ENCODE results near the gene MYO3B.
"Not testable (repeated sequence)": the region's sequence is repeated elsewhere in the genome, so short reads cannot be mapped to it uniquely, and the experiment has no call there.

Gene MYO3B

GRCh38 chr2:170420961-170421687 is 243.2 kb downstream of the MYO3B start:
- Mint-ChIP-seq H3K27me3 (peaks cover 3% of the 10 kb centered on the region), H3K36me3 (no peaks in the 10 kb centered on the region), H3K4me3 (no peak overlapping the region), H3K4me1 (no peaks in the 10 kb centered on the region), H3K9me3 (no peaks in the 10 kb centered on the region), H3K27ac (no peak overlapping the region)
- DNase-seq (ENCODE audit: low spot score in 2 of 2): no peak
- no peak for ATAC-seq (ENCODE audit: low read depth)

- H3K36me3 Mint-ChIP-seq: no peaks in the 10 kb centered on the region
- no peak overlapping the region for H3K27ac Mint-ChIP-seq
- H3K27me3 Mint-ChIP-seq: peaks cover 3% of the 10 kb centered on the region
- no peaks in the 10 kb centered on the region for H3K9me3 Mint-ChIP-seq
- no peak overlapping the region for H3K4me3 Mint-ChIP-seq
- DNase-seq (ENCODE audit: low spot score in 2 of 2): no peak
- no peaks in the 10 kb centered on the region for H3K4me1 Mint-ChIP-seq
- ATAC-seq (ENCODE audit: low read depth): no peak
Observed at GRCh38 chr2:170423919-170424318, 246.0 kb downstream of the MYO3B start.

GRCh38 chr2:170425281-170425751 is 247.4 kb downstream of the MYO3B start:
- no peaks in the 10 kb centered on the region for H3K36me3 Mint-ChIP-seq
- ATAC-seq (ENCODE audit: low read depth) (no peak), DNase-seq (ENCODE audit: low spot score in 2 of 2) (no peak)
- H3K27me3 Mint-ChIP-seq: peaks cover 3% of the 10 kb centered on the region
- H3K27ac Mint-ChIP-seq: no peak overlapping the region
- no peak overlapping the region for H3K4me3 Mint-ChIP-seq
- H3K4me1 Mint-ChIP-seq: no peaks in the 10 kb centered on the region
- no peaks in the 10 kb centered on the region for H3K9me3 Mint-ChIP-seq

- Mint-ChIP-seq H3K4me3 (no peak overlapping the region), H3K36me3 (no peaks in the 10 kb centered on the region)
Observed at GRCh38 chr2:170428868-170429267, 250.9 kb downstream of the MYO3B start.

DNA sequence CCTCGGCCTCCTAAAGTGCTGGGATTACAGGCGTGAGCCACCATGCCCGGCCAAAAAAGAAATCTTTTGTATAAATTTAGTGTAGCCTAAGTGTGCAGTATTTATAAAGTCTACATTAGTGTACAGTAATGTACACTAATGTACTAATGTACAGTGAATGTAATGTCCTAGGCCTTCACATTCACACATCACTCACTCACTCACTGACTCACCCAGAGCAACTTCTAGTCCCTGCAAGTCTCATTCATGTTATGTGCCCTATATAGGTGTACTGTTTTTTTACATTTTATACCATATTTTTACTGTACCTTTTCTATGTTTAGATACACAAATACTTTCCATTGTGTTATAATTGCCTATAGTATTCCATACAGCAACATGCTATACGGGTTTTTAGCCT is 254.9 kb downstream of the MYO3B start:
- no peak for ATAC-seq (ENCODE audit: low read depth)

More at GRCh38 chr2:170428868-170429267, 250.9 kb downstream of the MYO3B start:
- DNase-seq (ENCODE audit: low spot score in 2 of 2): no peak
- no peak for ATAC-seq (ENCODE audit: low read depth)
- Mint-ChIP-seq H3K27me3 (peaks cover 4% of the 10 kb centered on the region), H3K4me1 (no peaks in the 10 kb centered on the region), H3K27ac (no peak overlapping the region), H3K9me3 (no peaks in the 10 kb centered on the region)

DNA sequence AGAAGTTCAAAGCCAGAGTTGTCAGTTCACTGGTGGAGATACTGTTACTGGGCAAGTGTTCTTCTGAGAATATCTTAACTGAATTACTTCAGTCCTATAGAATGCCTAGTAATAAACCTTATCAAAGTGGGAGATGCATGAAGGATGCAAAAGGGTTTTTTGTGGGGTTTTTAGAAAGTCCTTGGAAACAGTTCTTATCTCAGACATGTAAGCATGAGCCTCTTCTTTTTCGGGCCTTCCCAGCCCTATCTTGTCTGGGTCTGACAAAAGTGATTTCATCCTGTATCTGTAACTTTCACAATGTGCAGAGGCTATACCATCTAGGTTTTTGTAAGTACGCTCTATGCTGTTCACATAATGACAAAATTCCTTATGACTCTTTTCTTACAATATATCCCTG is 255.5 kb downstream of the MYO3B start:
- no peaks in the 10 kb centered on the region for H3K4me1 Mint-ChIP-seq
- H3K36me3 Mint-ChIP-seq: no peaks in the 10 kb centered on the region
- H3K9me3 Mint-ChIP-seq: peaks cover 2% of the 10 kb centered on the region
- H3K27me3 Mint-ChIP-seq: peaks cover 4% of the 10 kb centered on the region
- ATAC-seq (ENCODE audit: low read depth) (no peak), DNase-seq (ENCODE audit: low spot score in 2 of 2) (no peak)
- no peak overlapping the region for H3K4me3 Mint-ChIP-seq
- H3K27ac Mint-ChIP-seq: no peak overlapping the region

More for the DNA sequence above, 254.9 kb downstream of the MYO3B start:
- Mint-ChIP-seq H3K27me3 (peaks cover 4% of the 10 kb centered on the region), H3K36me3 (no peaks in the 10 kb centered on the region), H3K4me3 (no peak overlapping the region), H3K9me3 (no peaks in the 10 kb centered on the region), H3K4me1 (no peaks in the 10 kb centered on the region), H3K27ac (no peak overlapping the region)
- no peak for DNase-seq (ENCODE audit: low spot score in 2 of 2)

GRCh38 chr2:170434396-170434795 is 256.4 kb downstream of the MYO3B start:
- not testable (repeated sequence) for H3K9me3 Mint-ChIP-seq; DNase-seq (ENCODE audit: low spot score in 2 of 2); H3K36me3 Mint-ChIP-seq; H3K4me3 Mint-ChIP-seq; H3K27ac Mint-ChIP-seq; H3K27me3 Mint-ChIP-seq; ATAC-seq (ENCODE audit: low read depth); H3K4me1 Mint-ChIP-seq

DNA sequence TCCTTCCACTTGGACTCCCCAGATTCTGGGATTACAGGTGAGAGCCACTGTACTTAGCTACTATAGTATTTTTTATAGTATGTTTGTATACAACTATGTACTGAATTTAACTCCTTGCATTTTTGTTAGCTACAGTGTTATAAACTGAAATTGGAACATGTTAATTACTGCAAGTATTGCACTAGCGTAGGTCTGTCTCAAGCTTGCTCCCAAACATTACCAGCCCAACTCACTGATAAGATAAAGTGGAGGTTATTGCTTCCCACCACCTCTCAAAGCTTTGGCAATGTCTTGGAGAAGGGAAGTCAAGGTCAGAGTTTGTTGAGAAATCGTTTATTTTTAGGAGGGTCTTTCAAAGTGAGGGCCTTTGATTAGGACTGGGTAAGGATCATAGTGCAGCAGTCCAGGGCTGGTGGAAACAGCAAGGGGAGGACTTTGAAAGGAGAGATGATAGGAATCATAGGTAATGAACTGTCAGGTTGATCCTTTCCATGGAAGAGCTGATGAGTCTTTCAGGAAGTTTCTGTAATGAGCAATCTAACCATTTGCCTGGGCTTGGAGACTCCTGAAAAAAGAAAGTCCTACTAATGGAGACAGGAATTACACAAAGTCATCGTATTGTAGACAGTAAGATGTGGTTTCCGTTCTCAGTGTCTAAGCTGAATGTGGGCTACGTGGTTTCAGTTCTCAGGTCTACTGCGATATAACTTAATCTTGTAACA is 257.1 kb downstream of the MYO3B start:
- peaks cover 4% of the 10 kb centered on the region for H3K27me3 Mint-ChIP-seq
- no peaks in the 10 kb centered on the region for H3K4me1 Mint-ChIP-seq
- no peaks in the 10 kb centered on the region for H3K36me3 Mint-ChIP-seq
- no peak overlapping the region for H3K27ac Mint-ChIP-seq
- DNase-seq (ENCODE audit: low spot score in 2 of 2) (no peak), ATAC-seq (ENCODE audit: low read depth) (no peak)
- no peak overlapping the region for H3K4me3 Mint-ChIP-seq
- H3K9me3 Mint-ChIP-seq: peaks cover 2% of the 10 kb centered on the region

GRCh38 chr2:170436077-170436943 is 258.4 kb downstream of the MYO3B start:
- Mint-ChIP-seq H3K4me1 (no peaks in the 10 kb centered on the region), H3K9me3 (peaks cover 2% of the 10 kb centered on the region), H3K27ac (no peak overlapping the region), H3K27me3 (peaks cover 2% of the 10 kb centered on the region), H3K36me3 (no peaks in the 10 kb centered on the region), H3K4me3 (no peak overlapping the region)
- no peak for DNase-seq (ENCODE audit: low spot score in 2 of 2)
- ATAC-seq (ENCODE audit: low read depth): no peak

DNA sequence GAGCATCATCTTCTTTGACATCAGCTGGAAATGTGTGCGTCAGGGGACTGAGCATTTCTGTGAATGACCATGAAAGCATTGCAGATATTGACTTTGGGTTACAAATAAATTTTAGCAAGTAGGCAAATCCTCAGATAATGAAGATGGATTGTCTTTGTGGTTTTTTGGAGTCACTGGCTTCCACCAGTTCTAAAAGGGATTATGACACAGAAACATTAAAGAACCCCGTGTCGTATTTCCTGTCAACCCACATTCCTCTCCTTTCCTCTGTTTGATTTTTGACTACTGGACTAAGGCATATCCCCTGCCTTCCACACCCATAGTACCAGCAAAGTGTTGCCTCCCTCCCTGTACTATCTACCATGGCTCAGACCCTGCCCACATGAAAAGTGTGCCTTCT is 268.1 kb downstream of the MYO3B start:
- DNase-seq (ENCODE audit: low spot score in 2 of 2) (no peak), ATAC-seq (ENCODE audit: low read depth) (no peak)
- H3K9me3 Mint-ChIP-seq: no peaks in the 10 kb centered on the region
- no peak overlapping the region for H3K27ac Mint-ChIP-seq
- no peaks in the 10 kb centered on the region for H3K4me1 Mint-ChIP-seq
- no peaks in the 10 kb centered on the region for H3K36me3 Mint-ChIP-seq
- peaks cover 4% of the 10 kb centered on the region for H3K27me3 Mint-ChIP-seq
- no peak overlapping the region for H3K4me3 Mint-ChIP-seq

GRCh38 chr2:170449034-170449433 is 271.1 kb downstream of the MYO3B start:
- ATAC-seq (ENCODE audit: low read depth) (no peak), DNase-seq (ENCODE audit: low spot score in 2 of 2) (no peak)
- H3K4me1 Mint-ChIP-seq: no peaks in the 10 kb centered on the region
- peaks cover 4% of the 10 kb centered on the region for H3K27me3 Mint-ChIP-seq
- H3K36me3 Mint-ChIP-seq: no peaks in the 10 kb centered on the region
- H3K27ac Mint-ChIP-seq: no peak overlapping the region
- H3K9me3 Mint-ChIP-seq: no peaks in the 10 kb centered on the region
- H3K4me3 Mint-ChIP-seq: no peak overlapping the region

DNA sequence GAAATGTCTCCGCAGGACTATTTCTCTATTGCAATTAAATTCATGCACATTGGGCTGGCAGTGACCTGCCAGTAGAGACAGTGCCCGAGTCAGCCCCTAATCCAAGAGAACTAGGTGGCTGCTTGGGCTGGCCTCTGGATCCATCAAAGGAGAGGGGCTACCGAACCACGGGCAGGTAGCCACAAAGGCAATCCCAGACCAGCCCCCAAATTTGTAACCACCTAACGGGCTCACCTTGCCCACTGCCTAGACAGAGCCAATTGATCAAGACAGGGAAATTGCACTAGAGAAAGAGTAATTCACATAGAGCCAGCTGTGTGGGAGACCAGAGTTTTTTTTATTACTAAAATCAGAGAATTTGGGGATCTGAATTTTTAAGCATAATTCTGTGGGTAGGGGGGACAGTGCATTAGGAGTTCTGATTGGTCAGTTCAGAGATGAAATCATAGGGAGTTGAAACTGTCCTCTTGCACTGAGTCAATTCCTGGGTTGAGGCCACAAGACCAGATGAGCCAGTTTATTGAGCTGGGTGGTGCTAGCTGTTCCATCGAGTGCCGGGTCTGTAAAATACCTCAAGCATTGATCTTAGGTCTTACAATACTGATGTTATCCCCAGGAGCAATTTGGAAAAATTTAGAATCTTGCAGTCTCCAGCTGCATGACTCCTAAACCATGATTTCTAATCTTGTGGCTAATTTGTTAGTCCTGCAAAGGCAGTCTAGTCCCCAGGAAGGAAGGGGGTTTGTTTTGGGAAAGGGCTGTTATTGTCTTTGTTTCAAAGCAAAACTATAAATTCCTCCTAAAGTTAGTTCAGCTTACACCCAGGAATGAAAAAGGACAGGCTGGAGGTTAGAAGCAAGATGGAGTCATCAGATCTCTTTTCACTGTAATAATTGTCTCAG is 276.8 kb downstream of the MYO3B start:
- H3K4me3 Mint-ChIP-seq: no peak overlapping the region
- H3K9me3 Mint-ChIP-seq: no peaks in the 10 kb centered on the region
- no peak for DNase-seq (ENCODE audit: low spot score in 2 of 2)
- H3K36me3 Mint-ChIP-seq: no peaks in the 10 kb centered on the region
- H3K27ac Mint-ChIP-seq: no peak overlapping the region
- ATAC-seq (ENCODE audit: low read depth): no peak
- H3K4me1 Mint-ChIP-seq: no peaks in the 10 kb centered on the region
- peaks cover 3% of the 10 kb centered on the region for H3K27me3 Mint-ChIP-seq

- Mint-ChIP-seq H3K9me3 (no peaks in the 10 kb centered on the region), H3K4me3 (no peak overlapping the region), H3K4me1 (no peaks in the 10 kb centered on the region), H3K27ac (no peak overlapping the region), H3K36me3 (no peaks in the 10 kb centered on the region), H3K27me3 (peaks cover 3% of the 10 kb centered on the region)
- DNase-seq (ENCODE audit: low spot score in 2 of 2) (no peak), ATAC-seq (ENCODE audit: low read depth) (no peak)
Observed at GRCh38 chr2:170455617-170456426, 277.9 kb downstream of the MYO3B start.

All from memory B cell (primary cell).